OCI-LY1 (cell line): ENCODE measurements around the gene MYRF.

Experiments
- H2AFZ ChIP-seq: fragments of 200-600 bp; sonication (generic), shearing (Covaris generic); 2 replicates; pipeline ENCODE4 v1.6.0; 2014; ENCODE audit warnings: antibody characterized with exemption, mild to moderate bottlenecking, low read length
- H3F3A ChIP-seq: fragments of 200-600 bp; sonication (generic), shearing (Covaris generic); 2 replicates; pipeline ENCODE4 v1.6.0; 2014; ENCODE audit warnings: mild to moderate bottlenecking, antibody characterized with exemption, low read length, moderate library complexity; ENCODE audit not compliant: insufficient read depth
- H3K27ac ChIP-seq: fragments of 200-600 bp; sonication (generic); 2 replicates; pipeline ENCODE4 v1.5.1; 2014; ENCODE audit warnings: low read length, mixed run types, mild to moderate bottlenecking, low read depth; ENCODE audit not compliant: poor library complexity, severe bottlenecking
- H3K27me3 ChIP-seq: fragments of 200-600 bp; sonication (generic); 2 replicates; pipeline ENCODE4 v1.6.0; 2014; ENCODE audit warnings: antibody characterized with exemption, mild to moderate bottlenecking, low read length, moderate library complexity; ENCODE audit not compliant: insufficient read depth
- H3K36me3 ChIP-seq: fragments of 200-600 bp; sonication (generic); 2 replicates; pipeline ENCODE4 v1.6.1; 2014; ENCODE audit warnings: mild to moderate bottlenecking, antibody characterized with exemption, low read length, moderate library complexity, mixed read lengths; ENCODE audit not compliant: insufficient read depth
- H3K4me1 ChIP-seq: fragments of 200-600 bp; sonication (generic); 2 replicates; pipeline ENCODE4 v1.5.1; 2014; ENCODE audit warnings: mild to moderate bottlenecking, low read length, moderate library complexity; ENCODE audit not compliant: insufficient read depth, severe bottlenecking
- H3K4me2 ChIP-seq: fragments of 200-600 bp; sonication (generic), shearing (Covaris generic); 2 replicates; pipeline ENCODE4 v1.6.1; 2014; ENCODE audit warnings: low read length
- H3K4me3 ChIP-seq: fragments of 200-600 bp; sonication (generic); 2 replicates; pipeline ENCODE4 v1.5.1; 2014; ENCODE audit warnings: low read length, low read depth, mild to moderate bottlenecking, mixed read lengths; ENCODE audit not compliant: poor library complexity, severe bottlenecking
- H3K79me2 ChIP-seq: fragments of 200-600 bp; shearing (Covaris generic); 2 replicates; pipeline ENCODE4 v1.6.1; 2016; ENCODE audit warnings: mixed run types, low read length, mixed read lengths; ENCODE audit not compliant: insufficient read depth
- H3K9ac ChIP-seq: fragments of 200-600 bp; sonication (generic), shearing (Covaris generic); 2 replicates; pipeline ENCODE4 v1.6.1; 2014; ENCODE audit warnings: mild to moderate bottlenecking, low read length, mixed read lengths
- H3K9me2 ChIP-seq: fragments of 200-600 bp; sonication (generic), shearing (Covaris generic); 2 replicates; pipeline ENCODE4 v1.6.1; 2014; ENCODE audit warnings: low read depth, mild to moderate bottlenecking, low read length, mixed read lengths
- H3K9me3 ChIP-seq: fragments of 200-600 bp; shearing (Covaris generic); 2 replicates; pipeline ENCODE4 v1.6.1; 2014; ENCODE audit warnings: low read length, mixed read lengths
- H4K20me1 ChIP-seq: fragments of 200-600 bp; sonication (generic), shearing (Covaris generic); 2 replicates; pipeline ENCODE4 v1.6.0; 2016; ENCODE audit warnings: mild to moderate bottlenecking, low read length; ENCODE audit not compliant: insufficient read depth
- CTCF ChIP-seq: fragments of 200-600 bp; sonication (generic), shearing (Covaris generic); IDR thresholded peaks from 2 replicates; pipeline ENCODE4 v1.5.1; 2017; ENCODE audit warnings: mild to moderate bottlenecking, antibody characterized with exemption, low read length, moderate library complexity, mixed read lengths
- EZH2 ChIP-seq: fragments of 200-600 bp; sonication (generic), shearing (Covaris generic); IDR thresholded peaks from 2 replicates; pipeline ENCODE4 v1.8.0; 2017; ENCODE audit warnings: borderline replicate concordance, mixed run types, mild to moderate bottlenecking, antibody characterized with exemption, low read length, moderate library complexity, mixed read lengths

Gene MYRF

GRCh38 chr11:61820174-61820573, 67.7 kb downstream of the MYRF start:
- Histone ChIP-seq H3K79me2 (no peaks in the 10 kb centered on the region), H3K4me1 (peaks cover 12% of the 10 kb centered on the region), H3K9me2 (no peaks in the 10 kb centered on the region), H3F3A (no peaks in the 10 kb centered on the region), H4K20me1 (no peaks in the 10 kb centered on the region), H3K9me3 (no peaks in the 10 kb centered on the region), H3K4me3 (no peak overlapping the region), H3K36me3 (no peaks in the 10 kb centered on the region), H3K9ac (no peak overlapping the region), H2AFZ (no peak overlapping the region), H3K27ac (no peak overlapping the region), H3K27me3 (no peaks in the 10 kb centered on the region), H3K4me2 (no peak overlapping the region)
- TF ChIP-seq CTCF (no peak), EZH2 (no peak)

GRCh38 chr11:61826930-61827570, 74.6 kb downstream of the MYRF start:
- no peaks in the 10 kb centered on the region for H3F3A ChIP-seq
- no peaks in the 10 kb centered on the region for H3K9me2 ChIP-seq
- H3K27ac ChIP-seq = peak overlapping the region; percentile 96
- TF ChIP-seq EZH2 (no peak), CTCF (no peak)
- peaks cover 10% of the 10 kb centered on the region; the same call in 1 of the 2 replicates for H3K79me2 ChIP-seq
- peaks cover 7% of the 10 kb centered on the region; the same call in 1 of the 2 replicates for H3K36me3 ChIP-seq
- H3K4me2 ChIP-seq = peak overlapping the region; percentile 71
- no peaks in the 10 kb centered on the region for H4K20me1 ChIP-seq
- no peaks in the 10 kb centered on the region for H3K9me3 ChIP-seq
- no peak overlapping the region for H2AFZ ChIP-seq
- peak overlapping the region; percentile 72 for H3K4me3 ChIP-seq
- H3K27me3 ChIP-seq = no peaks in the 10 kb centered on the region
- peaks cover 44% of the 10 kb centered on the region for H3K4me1 ChIP-seq
- H3K9ac ChIP-seq = peak overlapping the region; percentile 80

- Histone ChIP-seq H3K4me1 (peaks cover 51% of the 10 kb centered on the region), H4K20me1 (no peaks in the 10 kb centered on the region), H2AFZ (no peak within 1 kb of the TSS), H3K9me3 (no peaks in the 10 kb centered on the region), H3K9ac (peak within 1 kb of the TSS; percentile 80), H3K9me2 (no peaks in the 10 kb centered on the region), H3K27me3 (no peaks in the 10 kb centered on the region), H3K4me3 (peak within 1 kb of the TSS; percentile 72), H3K4me2 (peak within 1 kb of the TSS; percentile 71), H3K27ac (peak within 1 kb of the TSS; percentile 96), H3K79me2 (peaks cover 10% of the 10 kb centered on the region; the same call in 1 of the 2 replicates), H3F3A (no peaks in the 10 kb centered on the region), H3K36me3 (peaks cover 7% of the 10 kb centered on the region; the same call in 1 of the 2 replicates)
- no peak for TF ChIP-seq CTCF
- TF ChIP-seq EZH2 = no peak
These were observed 75.3 kb downstream of the MYRF start, which contains the start of gene FADS2 for GRCh38 chr11:61827571-61828378. Gene FADS2 (plus strand): TSS chr11:61828300. CDS start chr11:61828391, 91 bp downstream.
